ENCODE data around the gene NOSTRIN.
"Not testable (repeated sequence)": the region's sequence is repeated elsewhere in the genome, so short reads cannot be mapped to it uniquely, and the experiment has no call there.

Gene NOSTRIN

GRCh38 chr2:168801961-168802858, at the start of gene NOSTRIN:
Gene NOSTRIN (plus strand): TSS chr2:168802637. CDS start chr2:168802647, 10 bp downstream.
- no peak for DNase-seq (ENCODE audit: low read depth, low spot score)

GRCh38 chr2:168753765-168754329, 48.6 kb upstream of the NOSTRIN start:
- DNase-seq (ENCODE audit: low read depth, low spot score) = no peak

- DNase-seq (ENCODE audit: low read depth, low spot score) = no peak
These were observed 45.2 kb upstream of the NOSTRIN start for GRCh38 chr2:168757223-168757622.

GRCh38 chr2:168758970-168759820, 43.2 kb upstream of the NOSTRIN start:
- DNase-seq (ENCODE audit: low read depth, low spot score) = peak; percentile 18

GRCh38 chr2:168765401-168765800, 37.0 kb upstream of the NOSTRIN start:
- DNase-seq (ENCODE audit: low read depth, low spot score) = no peak

GRCh38 chr2:168766600-168766999, 35.8 kb upstream of the NOSTRIN start:
- DNase-seq (ENCODE audit: low read depth, low spot score) = no peak

GRCh38 chr2:168767258-168767657, 35.2 kb upstream of the NOSTRIN start:
- DNase-seq (ENCODE audit: low read depth, low spot score) = no peak

GRCh38 chr2:168768357-168768756, 34.1 kb upstream of the NOSTRIN start:
- not testable (repeated sequence) for DNase-seq (ENCODE audit: low read depth, low spot score)

GRCh38 chr2:168770796-168771195, 31.6 kb upstream of the NOSTRIN start:
- no peak for DNase-seq (ENCODE audit: low read depth, low spot score)

GRCh38 chr2:168772704-168773103, 29.7 kb upstream of the NOSTRIN start:
- no peak for DNase-seq (ENCODE audit: low read depth, low spot score)

GRCh38 chr2:168773128-168773527, 29.3 kb upstream of the NOSTRIN start:
- DNase-seq (ENCODE audit: low read depth, low spot score) = no peak

GRCh38 chr2:168773719-168774521, 28.5 kb upstream of the NOSTRIN start:
- DNase-seq (ENCODE audit: low read depth, low spot score) = peak; percentile 16

- no peak for DNase-seq (ENCODE audit: low read depth, low spot score)
These were observed 26.6 kb upstream of the NOSTRIN start for GRCh38 chr2:168775837-168776236.

- DNase-seq (ENCODE audit: low read depth, low spot score) = no peak
These were observed 21.8 kb upstream of the NOSTRIN start for GRCh38 chr2:168780669-168781071.

GRCh38 chr2:168781191-168781817, 21.1 kb upstream of the NOSTRIN start:
- no peak for DNase-seq (ENCODE audit: low read depth, low spot score)

GRCh38 chr2:168782271-168782670, 20.2 kb upstream of the NOSTRIN start:
- DNase-seq (ENCODE audit: low read depth, low spot score) = no peak

GRCh38 chr2:168784993-168785392, 17.4 kb upstream of the NOSTRIN start:
- DNase-seq (ENCODE audit: low read depth, low spot score) = no peak

GRCh38 chr2:168787098-168787781, 15.2 kb upstream of the NOSTRIN start:
- no peak for DNase-seq (ENCODE audit: low read depth, low spot score)

GRCh38 chr2:168787782-168788376, 14.6 kb upstream of the NOSTRIN start:
- no peak for DNase-seq (ENCODE audit: low read depth, low spot score)

GRCh38 chr2:168789776-168790175, 12.7 kb upstream of the NOSTRIN start:
- no peak for DNase-seq (ENCODE audit: low read depth, low spot score)

All from brain pericyte (primary cell).